GM18498 (cell line): ENCODE data around the gene MED13.
"Not testable (repeated sequence)": the region's sequence is repeated elsewhere in the genome, so short reads cannot be mapped to it uniquely, and the experiment has no call there.

Source experiments
- ATAC-seq: cut with Tn5 transposase; IDR thresholded peaks from one replicate; pipeline ENCODE4 v1.9.1; 2021; ENCODE audit warnings: mild to moderate bottlenecking, moderate library complexity; ENCODE audit not compliant: unreplicated experiment

Gene MED13

GRCh38 chr17:62057696-62058095 lies 7.4 kb downstream of the MED13 start:
- ATAC-seq = no peak

- ATAC-seq = no peak
Measured at GRCh38 chr17:62052765-62053338, 12.2 kb downstream of the MED13 start.

GRCh38 chr17:62051053-62051452 lies 14.0 kb downstream of the MED13 start:
- no peak for ATAC-seq

- ATAC-seq = no peak
Measured at GRCh38 chr17:62049299-62049698, 15.8 kb downstream of the MED13 start.

- ATAC-seq = no peak
Measured at GRCh38 chr17:62048262-62048661, 16.8 kb downstream of the MED13 start.

- ATAC-seq = no peak
Measured at GRCh38 chr17:62045517-62045916, 19.6 kb downstream of the MED13 start.

GRCh38 chr17:62045109-62045508 lies 20.0 kb downstream of the MED13 start:
- ATAC-seq = no peak

- ATAC-seq = no peak
Measured at GRCh38 chr17:62043602-62044001, 21.5 kb downstream of the MED13 start.

GRCh38 chr17:62043140-62043539 lies 21.9 kb downstream of the MED13 start:
- ATAC-seq = no peak

- ATAC-seq = no peak
Measured at GRCh38 chr17:62038248-62038647, 26.8 kb downstream of the MED13 start.

GRCh38 chr17:62033317-62033716 lies 31.8 kb downstream of the MED13 start:
- no peak for ATAC-seq

- ATAC-seq = no peak
Measured at GRCh38 chr17:62032480-62032879, 32.6 kb downstream of the MED13 start.

- ATAC-seq = no peak
Measured at GRCh38 chr17:62030264-62030663, 34.8 kb downstream of the MED13 start.

- ATAC-seq = no peak
Measured at GRCh38 chr17:62024866-62025265, 40.2 kb downstream of the MED13 start.

- no peak for ATAC-seq
Measured at GRCh38 chr17:62017912-62018311, 47.2 kb downstream of the MED13 start.

GRCh38 chr17:62017496-62017895 lies 47.6 kb downstream of the MED13 start:
- ATAC-seq = no peak

GRCh38 chr17:62014526-62014925 lies 50.6 kb downstream of the MED13 start:
- ATAC-seq = no peak

- no peak for ATAC-seq
Measured at GRCh38 chr17:62009220-62009619, 55.9 kb downstream of the MED13 start.

- no peak for ATAC-seq
Measured at GRCh38 chr17:62008294-62008693, 56.8 kb downstream of the MED13 start.

- no peak for ATAC-seq
Measured at GRCh38 chr17:62004388-62004787, 60.7 kb downstream of the MED13 start.

GRCh38 chr17:62003141-62003540 lies 61.9 kb downstream of the MED13 start:
- ATAC-seq = not testable (repeated sequence)

GRCh38 chr17:62001105-62001504 lies 64.0 kb downstream of the MED13 start:
- ATAC-seq = no peak

- ATAC-seq = no peak
Measured at GRCh38 chr17:62000186-62000585, 64.9 kb downstream of the MED13 start.
